Ishikawa (cell line): ENCODE results near the gene IGFBP2.

Experiments used
- CREB1 ChIP-seq: IDR thresholded peaks from 2 replicates; pipeline ENCODE4 v1.6.1; 2012; ENCODE audit warnings: low read depth
- TAF1 ChIP-seq: IDR thresholded peaks from 2 replicates; pipeline ENCODE4 v1.6.1; 2012; ENCODE audit warnings: low read depth, mild to moderate bottlenecking
- TEAD4 ChIP-seq: IDR thresholded peaks from 2 replicates; pipeline ENCODE4 v1.6.1; 2012
- TF ChIP-seq, protein P1 (sequence below): IDR thresholded peaks from 2 replicates; pipeline ENCODE4 v1.6.1; 2012

DNA sequence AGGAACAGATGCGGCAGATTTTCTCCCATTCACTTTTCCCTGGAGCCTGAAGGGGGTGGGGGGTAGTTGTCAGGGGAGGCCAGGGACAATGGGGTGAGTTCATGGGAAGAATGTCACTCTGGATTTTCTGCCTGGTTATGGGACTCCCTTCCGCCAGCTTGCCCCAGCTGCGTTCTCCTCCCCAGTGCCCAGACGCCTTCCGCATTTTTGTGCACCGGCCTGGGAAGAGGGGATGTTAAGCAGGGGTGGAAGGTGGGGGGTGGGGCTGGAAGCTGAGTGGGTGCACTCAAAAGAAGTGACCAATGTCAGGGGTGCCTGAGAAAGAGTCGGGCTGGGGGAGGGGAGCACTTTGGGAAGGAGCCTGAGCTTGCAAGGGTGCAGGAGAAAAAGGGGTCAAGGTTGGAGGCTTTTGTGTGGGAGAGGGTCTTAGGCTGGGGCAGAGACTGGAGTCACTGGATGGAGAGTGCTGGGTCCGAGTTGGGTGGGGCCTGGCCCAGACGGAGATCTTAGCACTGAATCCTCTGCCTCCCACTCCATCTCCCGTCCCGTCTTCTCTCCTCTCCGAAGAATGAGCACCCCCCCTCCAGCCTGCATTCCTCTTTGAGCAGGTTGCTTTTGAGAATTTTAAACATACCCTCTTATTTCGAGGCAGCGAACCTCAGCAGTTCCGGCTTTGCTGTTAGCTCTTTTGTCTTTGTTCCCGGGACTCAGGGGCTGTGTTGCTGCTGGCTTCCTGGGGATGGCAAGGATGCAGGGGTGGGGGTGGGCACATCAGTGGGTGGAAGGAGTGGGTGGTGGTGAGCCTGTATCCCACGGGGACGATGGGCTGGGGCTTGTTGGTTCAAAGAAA, 2.7 kb downstream of the IGFBP2 start:
- TF ChIP-seq TAF1: no peak
- TF ChIP-seq, protein P1, sequence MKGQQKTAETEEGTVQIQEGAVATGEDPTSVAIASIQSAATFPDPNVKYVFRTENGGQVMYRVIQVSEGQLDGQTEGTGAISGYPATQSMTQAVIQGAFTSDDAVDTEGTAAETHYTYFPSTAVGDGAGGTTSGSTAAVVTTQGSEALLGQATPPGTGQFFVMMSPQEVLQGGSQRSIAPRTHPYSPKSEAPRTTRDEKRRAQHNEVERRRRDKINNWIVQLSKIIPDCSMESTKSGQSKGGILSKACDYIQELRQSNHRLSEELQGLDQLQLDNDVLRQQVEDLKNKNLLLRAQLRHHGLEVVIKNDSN: no peak
- no peak for TF ChIP-seq CREB1
- no peak for TF ChIP-seq TEAD4
